IMR-90 (cell line): ENCODE data around the gene ERCC3. TPM values are rescaled to one million over a fixed set of nuclear protein-coding genes. Genes with fewer than 3 reads are reported as not detected.

ENCODE experiments used
- CTCF ChIP-seq: conservative IDR thresholded peaks from 2 replicates; pipeline ENCODE4 v1.5.1; 2012; ENCODE audit warnings: mild to moderate bottlenecking, low read depth, low read length, improper control_type of control experiment
- USF2 ChIP-seq: fragments of 150-350 bp; IDR thresholded peaks from 2 replicates; pipeline ENCODE4 v1.6.1; 2017; ENCODE audit warnings: mild to moderate bottlenecking, antibody characterized with exemption, low read length, low read depth
- polyA plus RNA-seq, 3 experiments: library from polyadenylated mRNA; depleted of rRNA; stranded (reverse); fragments of >200 nt; gene quantifications; 2 replicates each; pipeline ENCODE4 v1.2.3, GENCODE V29; 2012; ENCODE audit warnings: low replicate concordance in 1 of 3
- total RNA-seq: library from RNA; depleted of rRNA; stranded (reverse); fragments of >200 nt; gene quantifications from 2 replicates; pipeline ENCODE4 v1.2.3, GENCODE V29; 2012

The ERCC3 gene
- total and polyA plus RNA-seq, 2 of the 4 experiments (the other 2 are of a cell fraction), result 43.2 to 52.0 TPM

- TF ChIP-seq CTCF (no peak), USF2 (no peak)
Observed at GRCh38 chr2:127293748-127294562, at the start of gene ERCC3 (continued).
